Globus pallidus (tissue), 1 donor: ENCODE results near the gene NRXN3.
A peak's percentile ranks its signal among the peaks of the same experiment; 100 is the strongest.

Experiments used
- DNase-seq: peaks from one replicate; pipeline ENCODE4 v3.0.0-alpha.2; 2015; ENCODE audit warnings: low spot score

The NRXN3 gene

GRCh38 chr14:78586681-78587080, 416.5 kb downstream of the NRXN3 start:
- DNase-seq, result no peak

GRCh38 chr14:78588906-78589305, 418.7 kb downstream of the NRXN3 start:
- no peak for DNase-seq

GRCh38 chr14:78592616-78593219, 422.5 kb downstream of the NRXN3 start:
- no peak for DNase-seq

DNA sequence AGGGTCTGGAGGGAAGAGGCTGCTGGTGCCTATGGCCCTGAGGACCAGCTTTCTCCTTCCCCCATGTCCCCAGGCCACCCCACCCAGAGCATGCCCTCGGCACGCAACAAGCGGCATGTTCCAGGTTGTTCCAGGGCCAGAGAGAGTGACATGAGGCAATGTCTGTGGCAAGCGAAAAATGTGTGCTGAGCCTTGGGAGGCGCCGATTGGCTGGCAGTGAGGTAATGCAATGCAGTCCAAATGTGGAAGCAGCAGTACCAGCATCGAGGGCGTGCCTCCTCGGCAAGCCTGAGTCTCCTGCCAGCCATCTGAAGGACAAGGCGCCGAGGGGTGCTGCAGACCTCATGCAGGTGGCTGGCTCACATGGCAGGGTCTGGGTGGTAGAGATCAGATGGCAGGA, 423.8 kb downstream of the NRXN3 start:
- no peak for DNase-seq

DNA sequence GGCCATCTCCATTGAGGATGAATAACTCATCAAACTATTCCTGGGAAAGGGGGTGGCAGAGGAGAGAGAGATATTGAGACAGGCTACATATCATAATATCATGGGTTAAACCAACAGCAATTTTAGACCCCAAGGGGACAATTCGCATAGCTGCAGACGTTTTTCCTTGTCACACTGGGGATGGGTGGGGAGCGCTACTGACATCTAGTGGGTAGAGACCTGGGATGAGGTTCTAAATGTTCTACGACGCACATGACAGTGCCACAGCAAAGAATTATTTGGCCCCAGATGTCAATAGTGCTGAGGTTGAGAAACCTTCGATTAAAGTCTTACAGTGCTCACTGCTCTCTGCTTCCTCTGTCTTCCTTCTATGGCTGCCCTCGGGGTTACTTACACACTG, 425.6 kb downstream of the NRXN3 start:
- DNase-seq, result no peak

- peak; percentile 66 for DNase-seq
These were observed 428.1 kb downstream of the NRXN3 start for GRCh38 chr14:78598046-78598920.

DNA sequence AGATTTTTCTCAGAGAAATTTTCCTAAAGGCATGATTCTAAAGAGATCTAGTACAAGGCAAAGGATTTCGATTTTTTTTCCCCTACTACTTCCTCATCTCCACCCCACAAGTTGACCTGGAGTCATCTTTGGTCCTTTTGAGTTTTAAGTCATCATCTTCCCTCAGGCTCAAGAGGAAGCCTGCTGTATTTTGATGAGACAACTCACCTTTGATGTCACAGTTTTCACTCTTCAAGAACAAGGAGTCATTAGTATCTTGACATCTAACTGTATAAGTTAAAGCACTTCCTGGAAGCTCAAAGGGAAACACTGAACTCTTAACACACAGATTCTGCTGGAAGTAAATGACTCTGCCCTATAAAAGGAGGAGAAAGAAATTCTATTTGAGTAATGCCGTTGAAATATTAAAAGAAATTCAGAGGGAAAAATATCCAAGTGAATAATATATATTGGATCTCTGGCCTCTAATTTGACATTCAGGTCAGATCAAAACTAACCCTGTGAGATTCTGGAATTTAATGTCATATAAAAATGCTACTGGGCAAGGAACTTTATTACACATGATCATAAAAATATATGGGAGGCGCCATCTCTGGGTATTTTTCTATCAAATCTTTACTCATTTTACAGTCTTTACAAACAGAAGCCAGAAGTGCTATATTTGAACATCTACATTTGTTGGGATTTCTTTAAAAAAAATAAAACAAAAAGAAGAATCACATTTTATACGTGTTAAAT, 435.0 kb downstream of the NRXN3 start:
- DNase-seq, result no peak

- DNase-seq, result no peak
These were observed 435.8 kb downstream of the NRXN3 start for GRCh38 chr14:78605897-78606500.

GRCh38 chr14:78608998-78609787, 439.0 kb downstream of the NRXN3 start:
- DNase-seq, result no peak

DNA sequence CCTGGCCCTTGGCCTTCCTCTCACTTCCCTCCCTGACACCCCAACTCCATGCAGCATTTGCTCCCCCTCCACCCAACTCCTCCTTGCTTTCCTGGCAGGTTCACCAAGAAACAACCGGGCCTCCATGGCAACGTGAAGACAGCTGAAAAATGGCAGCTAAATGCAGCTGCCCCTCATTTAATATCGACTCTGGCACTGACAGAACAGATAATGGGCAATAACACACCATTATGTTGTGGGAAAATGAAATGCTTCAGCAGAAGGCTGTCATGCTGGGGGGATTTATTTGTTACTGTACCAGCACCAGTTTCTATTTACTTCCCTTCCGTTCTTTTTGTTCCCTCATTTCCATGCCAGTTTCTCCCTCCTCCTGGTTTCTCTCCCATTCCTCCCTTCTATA, 440.8 kb downstream of the NRXN3 start:
- no peak for DNase-seq

GRCh38 chr14:78611796-78612571, 441.8 kb downstream of the NRXN3 start:
- no peak for DNase-seq

DNA sequence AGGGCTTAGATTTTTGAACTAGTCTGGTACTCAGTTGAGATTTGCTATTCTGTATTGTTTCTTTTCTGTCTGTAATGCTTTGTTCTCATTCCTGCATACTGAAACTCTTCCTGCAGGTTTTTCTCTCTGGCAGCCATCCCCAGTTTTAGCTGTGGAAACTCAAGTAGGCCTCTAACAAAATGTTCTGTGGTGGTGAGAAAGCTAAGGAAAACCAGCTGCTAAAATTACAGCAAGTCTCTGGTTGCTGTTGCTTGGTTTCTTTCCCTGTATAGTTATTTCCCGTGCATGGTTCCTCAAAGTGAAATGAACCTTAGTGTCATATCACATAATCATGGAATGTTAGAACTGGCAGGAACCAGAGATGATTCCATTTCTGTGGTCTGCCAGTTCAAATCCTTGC, 442.5 kb downstream of the NRXN3 start:
- no peak for DNase-seq

DNA sequence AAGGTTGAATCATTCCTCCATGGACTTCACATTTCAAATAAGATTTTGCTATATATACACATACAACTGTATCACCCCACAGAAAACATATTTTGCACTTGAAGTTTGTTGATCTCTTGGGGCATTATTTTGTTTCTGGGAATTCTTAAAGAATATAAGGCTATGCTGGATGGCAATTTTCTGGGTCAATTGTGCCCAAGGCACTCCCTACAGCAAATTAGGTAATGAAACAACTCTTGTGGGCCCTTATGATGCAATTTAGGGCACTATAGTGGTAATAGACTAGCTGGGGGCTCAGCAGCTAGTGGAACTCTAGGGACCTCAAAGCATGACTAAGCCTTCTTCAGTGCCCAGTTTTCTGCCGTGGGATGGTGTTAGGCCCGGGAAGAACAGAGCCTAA, 444.4 kb downstream of the NRXN3 start:
- no peak for DNase-seq

- DNase-seq, result no peak
These were observed 447.6 kb downstream of the NRXN3 start for GRCh38 chr14:78617735-78618134.

DNA sequence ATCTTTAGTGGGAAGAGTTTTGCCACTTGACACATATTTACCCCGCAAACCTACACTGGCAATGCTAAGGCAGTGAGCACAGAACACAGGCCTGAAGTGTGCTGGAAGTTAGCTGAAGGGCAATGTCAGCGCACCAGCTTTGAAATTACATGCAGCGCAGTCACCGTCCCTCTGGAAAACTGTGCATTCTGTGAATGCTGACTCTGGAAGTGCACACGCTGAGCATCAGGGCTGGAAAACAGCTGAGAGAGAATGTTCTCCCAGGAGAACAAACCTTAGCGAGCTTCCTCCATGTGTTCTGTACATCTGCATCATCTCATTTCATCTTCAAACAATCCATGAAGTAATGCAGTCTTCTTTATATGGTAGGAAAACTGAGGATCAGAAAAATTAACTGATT, 448.2 kb downstream of the NRXN3 start:
- DNase-seq, result no peak

DNA sequence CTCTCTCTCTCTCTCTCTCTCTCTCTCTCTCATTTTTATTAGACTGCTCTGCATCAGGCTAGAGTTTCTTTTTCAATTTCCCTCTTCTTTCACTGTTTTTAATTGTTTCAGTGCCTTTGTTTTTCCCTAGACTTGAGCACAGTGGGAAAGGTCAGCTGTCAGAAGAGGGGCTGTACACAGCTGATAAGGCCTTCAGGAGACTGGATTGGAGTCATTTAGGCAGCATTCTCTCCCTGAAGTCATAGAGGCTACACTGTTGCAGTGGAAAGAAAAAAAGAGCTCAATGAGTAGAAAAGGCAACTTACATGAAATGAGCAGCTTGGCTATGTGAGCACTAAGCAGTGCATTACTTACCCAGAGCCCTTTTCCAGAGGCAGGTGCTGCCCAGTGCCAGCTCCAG, 456.9 kb downstream of the NRXN3 start:
- DNase-seq, result no peak

- no peak for DNase-seq
These were observed 461.4 kb downstream of the NRXN3 start for GRCh38 chr14:78631551-78631950.

- DNase-seq, result peak; percentile 15
These were observed 463.6 kb downstream of the NRXN3 start for GRCh38 chr14:78633752-78634151.

DNA sequence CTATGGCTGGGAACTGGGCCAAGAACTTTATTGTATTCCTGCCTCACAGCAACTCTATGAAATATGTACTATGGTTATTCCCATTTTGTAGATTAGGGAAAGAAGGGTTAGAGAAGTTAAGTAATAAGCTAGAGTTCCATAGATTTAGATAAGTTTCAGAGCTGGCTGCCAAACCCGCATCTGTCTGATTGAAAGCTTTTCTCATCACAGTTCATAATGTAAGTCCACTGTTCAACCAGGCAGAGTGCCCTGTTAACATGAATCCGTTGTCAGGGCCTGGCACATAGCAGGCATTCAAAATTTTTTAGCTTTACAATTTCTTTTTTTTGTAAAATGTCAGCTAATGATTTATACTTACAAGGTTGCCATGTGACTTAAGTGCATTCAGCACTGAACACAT, 467.3 kb downstream of the NRXN3 start:
- DNase-seq, result no peak

- no peak for DNase-seq
These were observed 467.8 kb downstream of the NRXN3 start for GRCh38 chr14:78637908-78638475.

GRCh38 chr14:78638926-78639325, 468.8 kb downstream of the NRXN3 start:
- DNase-seq, result no peak
